Activated B cell treated with CpG ODN at 0.5 μM for 24 hours (primary cell): Measurements from ENCODE around the gene STH. TPM values are rescaled to one million over a fixed set of nuclear protein-coding genes. Genes with fewer than 3 reads are reported as not detected.

ENCODE experiments used
- ATAC-seq: fragments of 200-7000 bp; cut with Tn5 transposase; one replicate; pipeline ENCODE4 v1.10.0; 2021; ENCODE audit warnings: low read depth, mild to moderate bottlenecking, moderate library complexity
- CTCF ChIA-PET: fragments of 350-600 bp; sonication (Branson Sonifier 250); formaldehyde crosslinking; loops from one replicate; lab custom pipeline; 2021; ENCODE audit warnings: antibody characterized with exemption; lab: Charles Lee
- POLR2A ChIA-PET: fragments of 350-600 bp; sonication (Branson Sonifier 250); formaldehyde crosslinking; loops from one replicate; lab custom pipeline; 2021; ENCODE audit warnings: antibody characterized with exemption; lab: Charles Lee
- DNase-seq: peaks from one replicate; pipeline ENCODE4 v3.0.0; 2022
- H3K27ac Mint-ChIP-seq: one replicate; pipeline ENCODE4 v1.8.0; 2020; ENCODE audit warnings: mixed read lengths
- H3K27me3 Mint-ChIP-seq: one replicate; pipeline ENCODE4 v1.8.0; 2021; ENCODE audit warnings: mixed read lengths
- H3K36me3 Mint-ChIP-seq: one replicate; pipeline ENCODE4 v1.8.0; 2021; ENCODE audit warnings: low read depth, mixed read lengths
- H3K4me1 Mint-ChIP-seq: one replicate; pipeline ENCODE4 v1.8.0; 2021; ENCODE audit warnings: mixed read lengths
- H3K4me3 Mint-ChIP-seq: one replicate; pipeline ENCODE4 v1.8.0; 2020; ENCODE audit warnings: mild to moderate bottlenecking, mixed read lengths
- H3K9me3 Mint-ChIP-seq: one replicate; pipeline ENCODE4 v1.8.0; 2020; ENCODE audit warnings: mixed read lengths
- CTCF ChIP-seq: fragments of 200-600 bp; IDR thresholded peaks from one replicate; pipeline ENCODE4 v1.8.0; 2022; ENCODE audit warnings: antibody characterized with exemption, mild to moderate bottlenecking
- intact Hi-C: fragments of 100-400 bp; cut with micrococcal nuclease; formaldehyde crosslinking; loops from one replicate; pipeline ENCODE4 v1.15.1; 2024
- total RNA-seq: library from RNA; stranded (reverse); gene quantifications from 2 replicates; pipeline ENCODE4 v1.2.3, GENCODE V29; 2022

The STH gene
- total RNA-seq, 1 donor from 2014 or later, result not detected

- TF ChIP-seq CTCF, result no peak
- Mint-ChIP-seq H3K27me3 (no peaks in the 10 kb centered on the region), H3K27ac (peak overlapping the region; percentile 86), H3K4me1 (peaks cover 78% of the 10 kb centered on the region), H3K9me3 (peaks cover 2% of the 10 kb centered on the region), H3K36me3 (peaks cover 20% of the 10 kb centered on the region), H3K4me3 (peak overlapping the region; percentile 38)
- no peak for DNase-seq
- POLR2A ChIA-PET, result interaction anchor here (0.7 kb wide), 1 partner anchor 167 kb away, joined by 8 read pairs; no protein-coding TSS in a partner anchor
- CTCF ChIA-PET, result interaction anchor here (0.6 to 1.5 kb wide), 3 partner anchors 19 to 187 kb away, joined by 3 read pairs; no protein-coding TSS in a partner anchor
- ATAC-seq, result peak; percentile 15
- intact Hi-C loops, result loop anchor here (2.0 kb wide), 1 partner anchor 23 kb away; no protein-coding TSS in a partner anchor
Measured at GRCh38 chr17:46025510-46026165, 26.6 kb downstream of the STH start.

GRCh38 chr17:46026166-46027047, 27.4 kb downstream of the STH start:
- Mint-ChIP-seq H3K36me3 (peaks cover 28% of the 10 kb centered on the region), H3K27ac (peak overlapping the region; percentile 86), H3K9me3 (peaks cover 2% of the 10 kb centered on the region), H3K27me3 (no peaks in the 10 kb centered on the region), H3K4me1 (peaks cover 72% of the 10 kb centered on the region), H3K4me3 (no peak overlapping the region)
- DNase-seq, result no peak
- ATAC-seq, result peak; percentile 58
- ChIA-PET CTCF (interaction anchor here (0.6 to 1.5 kb wide), 3 partner anchors 18 to 187 kb away, joined by 3 read pairs; no protein-coding TSS in a partner anchor), POLR2A (interaction anchor here (0.7 kb wide), 1 partner anchor 167 kb away, joined by 8 read pairs; no protein-coding TSS in a partner anchor)
- intact Hi-C loops, result loop anchor here (2.0 kb wide), 1 partner anchor 24 kb away; no protein-coding TSS in a partner anchor
- TF ChIP-seq CTCF, result no peak

GRCh38 chr17:46027048-46027975, 28.3 kb downstream of the STH start:
- Mint-ChIP-seq H3K4me3 (peak overlapping the region; percentile 20), H3K4me1 (peaks cover 69% of the 10 kb centered on the region), H3K36me3 (peaks cover 37% of the 10 kb centered on the region), H3K27ac (peak overlapping the region; percentile 86), H3K27me3 (no peaks in the 10 kb centered on the region), H3K9me3 (peaks cover 2% of the 10 kb centered on the region)
- ATAC-seq, result no peak
- no peak for DNase-seq
- intact Hi-C loops, result loop anchor here (2.0 kb wide), 1 partner anchor 25 kb away; no protein-coding TSS in a partner anchor
- CTCF ChIA-PET, result interaction anchor here (0.9 kb wide), 1 partner anchor 11 kb away, joined by 3 read pairs; no protein-coding TSS in a partner anchor
- TF ChIP-seq CTCF, result no peak
- POLR2A ChIA-PET, result no interaction called here

GRCh38 chr17:46027976-46028325, 28.9 kb downstream of the STH start:
- peak overlapping the region; percentile 86 for H3K27ac Mint-ChIP-seq
- TF ChIP-seq CTCF, result no peak

More at GRCh38 chr17:46027976-46028325, 28.9 kb downstream of the STH start:
- ATAC-seq, result no peak
- no peak for DNase-seq
- peaks cover 2% of the 10 kb centered on the region for H3K9me3 Mint-ChIP-seq
- H3K4me3 Mint-ChIP-seq, result no peak overlapping the region
- H3K36me3 Mint-ChIP-seq, result peaks cover 41% of the 10 kb centered on the region
- POLR2A ChIA-PET, result interaction anchor here (2.3 kb wide), 1 partner anchor 8 kb away, joined by 12 read pairs; no protein-coding TSS in a partner anchor
- peaks cover 66% of the 10 kb centered on the region for H3K4me1 Mint-ChIP-seq
- intact Hi-C loops, result loop anchor here (2.0 kb wide), 1 partner anchor 25 kb away; no protein-coding TSS in a partner anchor
- no peaks in the 10 kb centered on the region for H3K27me3 Mint-ChIP-seq
- CTCF ChIA-PET, result interaction anchor here (0.9 to 2.1 kb wide), 2 partner anchors 10 to 17 kb away, joined by 3 to 14 read pairs; no protein-coding TSS in a partner anchor
